ENCODE measurements around the gene AP3D1. TPM values are rescaled to one million over a fixed set of nuclear protein-coding genes. Genes with fewer than 3 reads are reported as not detected.

Gene AP3D1
- total and polyA plus RNA-seq, 4 donors, result 21.7 to 79.8 (median 59.6) TPM

- TF ChIP-seq FOXA2 (IDR thresholded peaks at IDR 0.05) (no peak), SP1 (IDR thresholded peaks at IDR 0.05) (no peak), TAF1 (conservative IDR thresholded peaks at IDR 0.05) (no peak), RAD21 (IDR thresholded peaks at IDR 0.05) (no peak), HNF4A (conservative IDR thresholded peaks at IDR 0.05) (no peak), FOXA1 (IDR thresholded peaks at IDR 0.05) (no peak), RXRA (IDR thresholded peaks at IDR 0.05) (no peak), GABPA (IDR thresholded peaks at IDR 0.05 in 1 of 2, conservative IDR thresholded peaks at IDR 0.05 in 1 of 2) (no peak), MAX (IDR thresholded peaks at IDR 0.05) (no peak), ATF3 (IDR thresholded peaks at IDR 0.05) (no peak), HNF4G (IDR thresholded peaks at IDR 0.05) (no peak)
Measured at GRCh38 chr19:2062770-2063169, 88.6 kb downstream of the AP3D1 start (continued).

- peaks cover 6 to 35% (median 21%) of the 10 kb centered on the region in 4 donors for H3K4me1 ChIP-seq (ENCODE audit: control insufficient read depth in 4 of 4, insufficient read depth in 4 of 4, low read length in 3 of 4)
- no peak for DNase-seq (ENCODE audit: low spot score)
- H3K9ac ChIP-seq (ENCODE audit: low read depth in 1 of 2, low read length in 2 of 2), result peak overlapping the region in 1 of 2 donors; percentile 50
Measured at GRCh38 chr19:2062389-2062729, 89.0 kb downstream of the AP3D1 start.

More at GRCh38 chr19:2062389-2062729, 89.0 kb downstream of the AP3D1 start:
- peak overlapping the region; percentile 84 to 89 for H3K27ac ChIP-seq (ENCODE audit: low read depth in 1 of 2, low read length in 2 of 2)
- peak overlapping the region in 2 of 3 donors; percentile 61 to 74 for H3K4me3 ChIP-seq (ENCODE audit: low read depth in 1 of 3, low read length in 3 of 3)
- H3K9me3 ChIP-seq (ENCODE audit: control insufficient read depth in 4 of 4, low read length in 3 of 4), result no peaks in the 10 kb centered on the region
- H3K36me3 ChIP-seq (ENCODE audit: control insufficient read depth in 4 of 4, insufficient read depth in 3 of 4, low read depth in 1 of 4, low read length in 3 of 4), result no peaks in the 10 kb centered on the region
- WGBS, result 69% methylated on average over 10 of the region's 10 CpGs
- TF ChIP-seq FOXA2 (IDR thresholded peaks at IDR 0.05), result no peak
- TF ChIP-seq HNF4A (conservative IDR thresholded peaks at IDR 0.05), result no peak
- no peak for TF ChIP-seq GABPA (IDR thresholded peaks at IDR 0.05 in 1 of 2, conservative IDR thresholded peaks at IDR 0.05 in 1 of 2)
- TF ChIP-seq NR2F2 (IDR thresholded peaks at IDR 0.05), result no peak
- no peak for TF ChIP-seq HNF4G (IDR thresholded peaks at IDR 0.05)
- no peak for TF ChIP-seq MAX (IDR thresholded peaks at IDR 0.05)
- no peak for TF ChIP-seq CTCF (IDR thresholded peaks at IDR 0.05; ENCODE audit: low read depth, low read length, missing input control)
- no peak for TF ChIP-seq RXRA (IDR thresholded peaks at IDR 0.05)
- no peak for TF ChIP-seq ATF3 (IDR thresholded peaks at IDR 0.05)
- no peak for TF ChIP-seq EGR1 (IDR thresholded peaks at IDR 0.05; ENCODE audit: low read depth in 2 of 2)
- TF ChIP-seq JUND (IDR thresholded peaks at IDR 0.05), result no peak
- no peak for TF ChIP-seq YY1 (IDR thresholded peaks at IDR 0.05)
- no peak for TF ChIP-seq ZBTB33 (IDR thresholded peaks at IDR 0.05)
- no peak for TF ChIP-seq RAD21 (IDR thresholded peaks at IDR 0.05)
- no peak for TF ChIP-seq FOXA1 (IDR thresholded peaks at IDR 0.05)
- no peak for TF ChIP-seq SP1 (IDR thresholded peaks at IDR 0.05)
- TF ChIP-seq TAF1 (conservative IDR thresholded peaks at IDR 0.05), result no peak
- no peaks in the 10 kb centered on the region for H3K27me3 ChIP-seq (ENCODE audit: control insufficient read depth in 4 of 4, insufficient read depth in 4 of 4, low read length in 3 of 4)
